Breast epithelium (tissue), 3 donors: ENCODE measurements around the gene PRKN.

Experiments
- CTCF ChIP-seq, 3 donors: fragments of 450-650 bp; IDR thresholded peaks; one replicate each; pipeline ENCODE4 v1.5.1; 2016 to 2017; ENCODE audit warnings: antibody characterized with exemption in 3 of 3, mild to moderate bottlenecking in 3 of 3, moderate library complexity in 3 of 3
- POLR2A ChIP-seq: fragments of 450-650 bp; IDR thresholded peaks from one replicate; pipeline ENCODE4 v1.6.1; 2016; ENCODE audit warnings: antibody characterized with exemption, mild to moderate bottlenecking, moderate library complexity
- POLR2AphosphoS5 ChIP-seq, 3 donors: sonication (generic); formaldehyde crosslinking; IDR thresholded peaks; one replicate each; pipeline ENCODE4 v1.6.1; 2017; ENCODE audit warnings: antibody characterized with exemption in 3 of 3

DNA sequence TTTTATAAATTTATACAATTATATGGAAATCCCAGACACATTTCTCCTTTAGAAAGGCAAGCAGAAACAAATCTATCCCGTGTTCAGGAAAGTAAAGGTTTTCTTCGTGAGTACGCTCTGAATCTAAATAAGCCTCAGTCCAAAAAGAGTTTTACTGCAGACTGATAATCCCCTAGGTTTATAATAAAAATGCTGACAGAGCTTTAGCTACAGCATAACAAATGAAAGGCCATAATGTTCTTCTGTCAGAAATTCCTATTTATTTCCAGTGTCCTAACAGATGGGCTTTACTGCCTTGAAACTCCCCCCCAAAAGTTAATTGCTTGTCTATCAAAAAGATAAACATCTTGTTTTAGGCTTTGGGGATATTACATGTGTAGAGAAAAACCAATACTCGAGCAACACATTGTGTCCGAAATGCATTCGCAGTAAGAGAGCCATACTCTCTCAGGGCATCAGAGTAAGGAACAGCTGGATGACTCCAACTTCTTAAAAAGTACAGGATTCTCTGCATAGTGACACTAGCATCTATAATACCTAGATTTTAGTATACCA is 109.0 kb downstream of the PRKN start:
- TF ChIP-seq CTCF (IDR thresholded peaks at IDR 0.05) = no peak
- TF ChIP-seq POLR2AphosphoS5 (IDR thresholded peaks at IDR 0.05) = no peak
- TF ChIP-seq POLR2A = no peak
